Activated naive CD8-positive, alpha-beta T cell treated with anti-CD3 and anti-CD28 coated beads, Interleukin-2, amount 50 U/mL, for 16 hours (primary cell): ENCODE results near the gene KCNMB2.

Experiments
- DNase-seq: peaks from one replicate; pipeline ENCODE4 v3.0.0-alpha.2; 2020; ENCODE audit warnings: low read depth, low spot score

KCNMB2 gene

DNA sequence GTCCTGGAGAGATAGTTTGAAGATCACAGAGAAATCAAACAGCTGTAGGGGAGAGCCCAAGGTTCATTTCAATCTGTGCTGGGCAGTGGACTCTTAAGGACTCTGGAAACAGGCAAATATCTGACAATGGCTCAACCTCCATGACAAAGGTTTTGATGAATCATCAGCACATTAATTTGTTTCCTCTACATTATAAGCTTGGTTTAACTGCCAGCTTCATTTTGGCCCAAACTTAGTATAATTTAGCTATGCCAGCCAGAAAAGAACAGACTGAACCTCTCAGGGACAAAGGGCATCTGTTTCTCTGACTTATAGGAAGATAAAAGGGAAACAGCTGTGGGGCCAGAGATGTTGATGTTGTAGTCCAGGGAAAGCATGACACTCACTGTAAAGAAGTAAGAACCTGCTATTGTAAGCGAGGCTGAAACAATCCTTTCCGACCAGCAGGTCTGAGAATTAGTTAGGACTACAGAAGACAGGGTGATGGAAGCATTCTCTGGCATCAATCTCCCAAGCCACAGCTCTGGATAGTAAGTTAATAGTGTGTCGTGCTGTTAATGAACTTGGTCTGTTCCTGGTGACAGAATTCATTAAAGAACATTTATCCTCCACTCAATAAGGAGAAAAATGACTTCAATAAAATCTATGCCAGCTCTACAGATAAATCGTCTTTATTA, 110.1 kb downstream of the KCNMB2 start:
- DNase-seq = no peak

DNA sequence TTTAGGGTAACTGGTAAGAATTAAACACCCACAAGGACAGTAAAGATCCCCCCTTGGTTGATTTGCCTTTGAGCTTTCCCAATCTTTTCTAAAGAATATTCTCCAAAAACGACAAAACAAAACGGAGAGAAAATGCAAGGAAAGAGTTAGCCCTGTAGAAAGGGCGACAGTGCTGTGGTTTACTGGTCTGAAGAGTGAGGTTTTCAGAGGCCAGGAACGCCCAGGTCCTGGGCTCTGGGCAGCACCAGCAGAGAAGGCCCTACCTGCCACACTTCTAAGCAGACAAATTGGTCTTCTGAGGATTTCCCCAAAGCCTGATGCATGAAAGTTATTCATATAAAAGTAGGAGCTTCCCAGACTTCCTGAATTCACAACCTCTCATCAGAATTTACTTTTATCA, 119.3 kb downstream of the KCNMB2 start:
- DNase-seq = no peak

DNA sequence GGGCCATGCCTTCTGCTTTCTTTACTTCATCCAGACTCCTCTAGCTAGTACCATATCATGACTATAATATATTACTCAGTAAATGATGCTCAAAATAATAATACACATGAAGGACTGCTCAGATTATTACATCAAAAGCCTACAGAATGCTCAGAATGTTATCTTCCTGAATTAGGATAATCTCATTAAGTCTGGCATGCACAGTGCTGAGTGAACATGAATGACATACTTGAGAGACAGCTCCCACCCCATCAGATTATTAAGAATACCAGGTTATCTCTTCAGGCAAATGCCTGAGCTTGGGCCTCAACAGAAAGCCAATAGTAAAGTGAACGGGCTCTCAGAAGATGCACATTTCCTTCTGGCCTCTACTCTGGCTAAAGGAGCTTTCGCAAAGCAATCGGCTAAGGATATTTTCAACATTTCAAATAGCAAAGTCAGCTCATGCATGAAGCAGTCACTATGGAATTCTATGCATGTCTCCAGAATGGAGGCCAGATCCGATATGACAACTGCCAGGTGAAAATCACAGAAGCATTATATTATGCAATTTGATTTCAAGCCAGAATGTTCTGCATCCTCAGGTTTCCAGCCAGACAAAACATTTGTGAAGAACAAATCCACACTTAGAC, 122.6 kb downstream of the KCNMB2 start:
- no peak for DNase-seq

DNA sequence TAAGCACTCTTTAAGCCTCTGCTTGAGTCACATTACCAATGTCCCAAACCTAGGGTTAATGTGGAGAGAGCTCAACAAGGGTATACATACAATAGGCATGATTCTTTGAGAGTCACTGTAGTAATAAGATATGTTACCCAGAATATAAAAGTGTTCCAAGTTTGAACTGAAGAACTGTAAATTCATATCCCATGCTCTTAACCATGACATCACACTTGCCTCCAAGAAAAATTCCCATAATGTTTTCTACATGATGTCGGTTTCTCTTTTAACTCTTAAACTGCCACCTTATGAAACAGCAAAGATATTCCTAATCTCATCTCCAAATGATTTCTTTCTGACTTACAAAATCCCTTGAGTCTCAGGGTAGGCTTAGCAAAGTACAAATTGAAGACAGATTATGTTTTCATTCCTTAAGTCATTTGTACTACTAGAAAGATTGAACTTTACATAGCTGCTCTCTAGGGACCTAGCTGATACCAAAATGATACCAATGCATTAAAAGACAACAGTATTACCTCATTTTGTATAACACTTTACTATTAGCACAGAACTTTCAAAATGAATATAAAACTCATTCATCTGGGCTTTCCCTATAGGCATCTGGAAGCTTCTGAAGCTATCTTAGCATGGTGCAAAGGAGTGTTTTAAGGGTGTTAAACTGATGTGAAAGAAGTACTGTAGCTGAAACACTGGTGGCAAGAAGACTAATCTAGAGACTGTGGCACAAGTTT, 127.1 kb downstream of the KCNMB2 start:
- DNase-seq = no peak

DNA sequence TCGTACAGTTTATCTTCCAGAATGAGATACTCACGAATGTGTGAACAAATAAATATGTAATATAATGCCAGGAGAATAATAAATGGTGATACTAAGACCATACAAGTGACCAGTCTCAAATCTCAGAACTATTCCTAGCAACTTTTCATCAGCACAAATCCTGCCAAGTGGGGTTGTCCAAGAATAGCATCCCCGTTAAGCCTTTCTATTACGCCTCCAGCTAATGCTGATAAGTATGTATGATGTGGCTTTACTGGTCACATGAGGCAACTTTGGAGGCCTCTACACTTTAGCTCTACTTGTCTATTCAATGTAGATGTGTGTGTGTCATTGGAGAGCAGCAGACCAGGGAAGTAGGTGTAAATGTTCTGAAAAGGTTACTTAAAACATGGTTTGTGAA, 129.5 kb downstream of the KCNMB2 start:
- no peak for DNase-seq

DNA sequence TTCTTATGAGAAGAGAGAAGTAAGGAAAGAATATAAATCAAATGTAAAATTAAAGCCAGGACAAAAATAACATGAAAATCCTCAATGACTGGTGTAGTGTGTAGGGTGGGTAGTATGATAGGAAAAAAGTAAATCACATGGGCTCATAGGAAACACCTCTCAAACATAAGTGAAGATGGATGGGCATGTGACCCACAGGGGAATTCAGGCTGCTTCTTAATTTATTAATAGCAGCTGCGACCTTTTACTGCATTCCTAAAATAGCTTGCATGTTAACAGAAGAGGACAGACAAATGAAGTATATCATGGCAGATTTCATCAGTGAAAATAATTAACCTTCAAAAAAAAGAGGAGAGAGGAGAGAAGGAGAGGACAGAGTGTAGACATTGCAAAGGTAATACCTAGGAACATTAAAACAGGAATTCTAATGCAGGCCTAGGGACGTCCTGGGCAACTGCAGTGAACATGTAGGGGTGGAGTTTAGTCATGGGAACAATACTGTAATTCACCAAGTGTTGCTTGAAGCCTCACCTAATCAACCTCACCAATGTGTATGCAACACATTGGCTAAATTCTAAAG, 132.9 kb downstream of the KCNMB2 start:
- no peak for DNase-seq

DNA sequence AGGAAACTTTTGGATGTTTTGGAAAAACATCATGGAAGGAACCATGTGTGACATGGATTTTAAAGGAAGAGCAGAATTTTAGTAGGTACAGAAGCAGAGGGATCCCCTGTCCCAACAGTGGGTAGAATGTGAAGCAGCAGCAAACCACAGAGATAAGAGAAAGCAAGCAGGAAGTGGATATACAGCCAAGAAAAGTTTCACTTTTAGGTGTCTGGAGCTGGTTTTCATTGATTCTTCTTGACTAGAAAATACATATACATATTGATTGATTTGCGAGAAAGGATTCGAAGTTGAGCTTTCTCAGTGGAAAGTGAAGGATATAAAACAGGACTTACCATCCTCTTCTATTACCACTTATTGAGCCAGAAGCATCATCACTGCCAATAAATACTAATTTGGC, 133.5 kb downstream of the KCNMB2 start:
- DNase-seq = no peak

- no peak for DNase-seq
Measured at GRCh38 chr3:178671377-178671776, 135.1 kb downstream of the KCNMB2 start.

DNA sequence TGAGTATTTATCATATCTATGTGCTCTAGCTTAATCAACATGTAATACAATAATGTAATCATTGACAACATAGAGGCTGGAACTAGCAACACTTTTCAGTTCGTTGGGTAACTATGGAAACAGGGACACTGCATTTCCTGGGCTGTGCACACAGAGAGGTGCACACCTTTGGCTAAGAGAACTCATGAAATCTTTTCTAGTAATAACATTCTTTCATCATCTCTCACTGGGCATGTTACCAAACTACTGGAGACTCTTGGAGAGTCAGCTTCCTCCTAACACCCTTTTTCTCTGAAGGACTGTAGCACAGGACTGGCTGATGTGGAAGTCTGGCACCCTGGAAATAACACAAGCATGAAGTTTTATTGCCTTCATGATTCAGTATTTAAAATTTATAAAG, 135.6 kb downstream of the KCNMB2 start:
- no peak for DNase-seq

DNA sequence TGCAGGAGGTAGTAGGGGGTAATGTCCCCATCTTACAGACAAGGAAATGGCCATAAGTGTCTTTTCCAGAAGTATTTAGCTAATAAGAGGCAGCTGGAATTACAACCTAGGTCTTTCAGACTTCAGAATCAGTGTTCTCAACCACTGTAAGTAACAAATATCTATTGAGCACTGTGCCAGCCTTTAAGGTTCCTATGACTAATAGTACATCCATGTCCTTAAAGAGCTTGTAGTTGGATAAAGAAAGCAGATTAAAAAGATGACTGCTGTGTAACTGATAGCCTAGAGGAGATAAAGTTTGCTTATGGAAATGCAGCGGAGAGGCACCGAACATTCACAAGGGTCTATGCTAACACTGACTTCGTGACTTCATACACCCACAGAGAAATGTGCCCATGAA, 136.0 kb downstream of the KCNMB2 start:
- no peak for DNase-seq

GRCh38 chr3:178673529-178673928, 137.3 kb downstream of the KCNMB2 start:
- DNase-seq = no peak

DNA sequence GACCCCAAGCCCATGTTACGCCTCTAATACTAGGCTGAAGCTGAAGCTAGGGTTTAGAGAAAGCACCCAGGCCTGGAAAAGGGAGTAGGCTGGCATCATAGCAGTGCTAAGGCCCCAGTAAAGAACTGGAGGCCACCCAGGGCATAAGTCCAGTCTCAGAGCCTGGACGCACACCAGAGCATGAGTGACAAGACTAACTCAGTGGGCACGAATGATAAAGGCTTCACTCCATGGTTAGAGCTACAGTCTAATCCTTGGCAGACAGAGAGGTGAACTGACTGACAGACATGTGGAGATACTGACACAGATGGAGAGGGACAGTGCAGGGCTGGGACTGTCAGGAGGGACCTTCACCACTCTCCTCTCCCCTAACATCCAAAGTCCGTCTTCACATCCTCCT, 139.8 kb downstream of the KCNMB2 start:
- DNase-seq = no peak

DNA sequence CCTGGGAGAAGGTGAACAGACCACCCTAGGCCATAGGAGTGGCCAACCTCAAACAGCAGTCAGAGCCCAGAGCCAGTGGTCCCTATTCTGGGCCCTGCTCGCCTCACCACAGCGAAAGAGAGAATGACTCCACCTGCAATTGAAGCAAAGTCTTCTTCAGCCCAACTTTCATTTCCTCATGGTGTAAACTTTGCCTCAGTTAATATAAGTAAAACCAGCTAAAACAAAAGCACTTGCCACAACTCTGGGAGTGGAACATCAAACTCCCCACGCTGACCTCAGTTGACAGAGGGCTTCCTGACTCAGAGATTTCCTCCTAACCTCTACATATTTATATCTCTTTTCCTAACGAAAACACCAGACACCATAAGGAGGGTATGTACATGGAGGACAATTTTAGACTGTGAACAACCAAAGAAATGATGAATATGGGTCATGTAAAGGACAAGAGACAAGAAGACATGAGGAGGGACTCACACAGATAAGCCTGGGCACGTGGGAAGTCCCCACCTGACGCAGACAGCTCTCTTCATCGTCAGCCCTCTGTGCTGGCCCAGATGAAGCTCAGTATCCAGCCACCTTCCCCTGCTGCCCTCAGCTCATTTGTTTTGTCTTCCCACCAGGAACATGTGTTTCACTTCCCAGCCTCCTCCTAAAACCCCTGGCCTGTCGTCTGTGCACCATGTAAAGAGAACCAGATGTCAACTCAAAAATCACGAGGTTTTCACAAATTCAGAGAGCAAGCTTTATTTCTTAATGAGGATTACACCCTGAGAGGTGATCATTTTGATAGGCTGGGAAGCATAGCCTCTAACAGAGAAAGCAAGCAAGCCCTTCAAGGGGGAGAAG, 140.9 kb downstream of the KCNMB2 start:
- no peak for DNase-seq

DNA sequence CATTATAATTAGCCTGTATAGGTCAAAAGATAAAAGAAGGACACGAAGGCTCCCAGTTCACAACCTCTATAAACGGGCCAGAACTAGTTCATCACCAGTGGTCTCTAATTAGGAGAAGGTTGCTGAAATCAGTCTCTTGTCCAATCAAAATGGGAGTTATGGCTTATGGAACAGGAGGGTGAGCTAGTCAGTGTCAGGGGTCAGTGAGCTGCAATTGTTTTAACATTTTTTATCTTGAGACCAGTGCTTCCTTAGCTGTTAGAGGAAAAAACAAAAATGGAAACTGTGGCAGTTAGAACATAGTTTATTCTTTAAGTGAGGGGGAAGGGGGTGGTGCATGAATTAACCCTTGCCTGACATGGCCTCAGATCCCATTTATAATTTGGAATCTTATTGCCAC, 141.7 kb downstream of the KCNMB2 start:
- DNase-seq = no peak

DNA sequence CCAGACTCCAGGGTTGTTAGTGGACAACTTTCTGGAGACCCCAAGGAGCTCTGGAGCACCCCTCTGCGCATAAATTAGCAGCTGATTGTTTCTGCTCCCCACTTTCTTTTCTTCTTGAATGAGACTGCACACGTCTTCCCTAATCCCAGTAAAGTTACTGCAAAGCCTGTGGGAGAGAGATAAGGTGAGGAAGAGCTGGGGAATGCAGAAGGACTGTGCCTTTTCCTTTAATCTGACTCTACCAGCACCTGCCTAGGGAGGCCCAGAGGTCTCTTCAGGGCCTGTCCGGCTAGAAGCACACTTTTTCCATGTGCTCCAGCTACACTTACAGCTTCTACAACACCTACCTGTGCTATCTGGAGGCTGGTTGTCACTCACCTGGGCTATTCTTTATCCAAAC, 143.8 kb downstream of the KCNMB2 start:
- no peak for DNase-seq

DNA sequence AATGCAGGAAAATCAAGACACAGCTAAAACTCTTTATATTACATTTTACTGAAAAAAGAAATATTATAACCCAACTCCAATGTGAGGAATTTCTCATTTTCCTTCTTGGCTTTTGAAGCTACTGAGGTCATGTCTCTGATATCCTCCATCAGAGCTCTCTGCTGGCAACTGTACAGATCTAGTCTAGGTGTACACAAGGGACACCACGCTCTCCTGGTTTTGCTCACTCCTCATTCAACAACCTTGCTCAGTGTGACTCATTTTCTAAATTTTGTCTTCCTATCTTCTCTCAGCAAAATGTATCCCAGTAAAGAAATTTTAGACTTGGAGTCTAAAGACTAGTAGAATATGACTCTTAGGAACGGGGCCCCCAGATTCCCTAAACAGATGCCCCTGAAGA, 144.3 kb downstream of the KCNMB2 start:
- no peak for DNase-seq

DNA sequence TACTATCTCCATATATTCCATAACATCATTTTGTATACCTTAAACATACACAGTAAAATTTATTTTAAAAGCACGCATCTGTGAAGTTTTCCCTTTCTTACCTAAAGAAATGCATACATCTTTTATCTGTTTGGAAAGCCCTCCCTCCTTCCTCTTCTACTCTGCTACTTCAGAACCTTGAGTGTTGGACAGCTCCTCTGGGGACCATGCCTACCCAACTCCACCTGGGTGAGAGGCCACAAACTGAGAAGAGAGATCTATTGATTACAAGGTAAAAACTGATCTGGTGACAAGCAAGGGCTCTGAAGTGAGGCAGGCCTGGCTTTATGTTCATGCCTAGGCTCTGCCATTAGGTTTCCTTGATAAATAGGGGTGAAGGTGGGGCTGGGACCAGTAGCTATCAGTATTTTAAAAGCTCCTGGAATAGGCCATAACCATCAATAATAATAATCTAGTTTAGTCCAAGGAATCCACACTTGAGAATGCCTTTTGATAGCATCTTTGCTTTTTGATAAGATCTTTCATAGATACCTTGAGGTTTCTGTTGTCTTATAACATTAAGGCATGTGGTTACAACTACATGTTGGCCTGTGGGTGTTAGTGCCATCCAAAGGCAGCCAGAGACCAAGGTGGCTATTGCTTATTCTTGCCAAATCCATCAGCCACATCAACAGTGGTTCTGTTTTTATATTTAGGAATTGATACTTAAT, 148.8 kb downstream of the KCNMB2 start:
- DNase-seq = no peak

- no peak for DNase-seq
Measured at GRCh38 chr3:178685591-178685906, 149.3 kb downstream of the KCNMB2 start.

GRCh38 chr3:178686826-178687225, 150.6 kb downstream of the KCNMB2 start:
- no peak for DNase-seq

DNA sequence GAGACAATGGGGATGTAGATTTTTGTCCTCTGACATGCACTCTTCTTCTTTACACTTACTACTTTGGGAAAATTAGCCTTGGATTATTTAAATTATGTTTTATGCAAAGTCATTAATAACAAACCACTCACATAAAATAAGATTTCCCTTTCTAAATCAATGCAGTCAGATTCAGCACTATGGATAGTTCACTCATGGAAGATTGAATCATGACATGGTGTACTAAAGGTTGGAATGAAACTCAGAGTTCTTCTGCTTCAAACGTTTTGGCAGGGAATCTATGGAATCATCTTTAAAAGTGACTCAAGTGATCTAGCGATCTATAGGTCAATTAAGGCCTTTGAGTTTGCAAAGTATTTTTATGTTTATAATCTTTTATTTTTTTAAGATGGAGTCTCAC, 154.3 kb downstream of the KCNMB2 start:
- no peak for DNase-seq

- no peak for DNase-seq
Measured at GRCh38 chr3:178699364-178699763, 163.1 kb downstream of the KCNMB2 start.
